ENCODE measurements around the gene ANKS1B.
A peak's percentile ranks its signal among the peaks of the same experiment; 100 is the strongest.

Gene ANKS1B

GRCh38 chr12:99768758-99769157, 216.0 kb downstream of the ANKS1B start:
- TF ChIP-seq, protein P1, sequence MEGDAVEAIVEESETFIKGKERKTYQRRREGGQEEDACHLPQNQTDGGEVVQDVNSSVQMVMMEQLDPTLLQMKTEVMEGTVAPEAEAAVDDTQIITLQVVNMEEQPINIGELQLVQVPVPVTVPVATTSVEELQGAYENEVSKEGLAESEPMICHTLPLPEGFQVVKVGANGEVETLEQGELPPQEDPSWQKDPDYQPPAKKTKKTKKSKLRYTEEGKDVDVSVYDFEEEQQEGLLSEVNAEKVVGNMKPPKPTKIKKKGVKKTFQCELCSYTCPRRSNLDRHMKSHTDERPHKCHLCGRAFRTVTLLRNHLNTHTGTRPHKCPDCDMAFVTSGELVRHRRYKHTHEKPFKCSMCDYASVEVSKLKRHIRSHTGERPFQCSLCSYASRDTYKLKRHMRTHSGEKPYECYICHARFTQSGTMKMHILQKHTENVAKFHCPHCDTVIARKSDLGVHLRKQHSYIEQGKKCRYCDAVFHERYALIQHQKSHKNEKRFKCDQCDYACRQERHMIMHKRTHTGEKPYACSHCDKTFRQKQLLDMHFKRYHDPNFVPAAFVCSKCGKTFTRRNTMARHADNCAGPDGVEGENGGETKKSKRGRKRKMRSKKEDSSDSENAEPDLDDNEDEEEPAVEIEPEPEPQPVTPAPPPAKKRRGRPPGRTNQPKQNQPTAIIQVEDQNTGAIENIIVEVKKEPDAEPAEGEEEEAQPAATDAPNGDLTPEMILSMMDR (IDR thresholded peaks at IDR 0.05) = no peak

- TF ChIP-seq, protein P1 (IDR thresholded peaks at IDR 0.05) = peak; percentile 70
These were observed 216.9 kb downstream of the ANKS1B start for GRCh38 chr12:99767809-99768208.

DNA sequence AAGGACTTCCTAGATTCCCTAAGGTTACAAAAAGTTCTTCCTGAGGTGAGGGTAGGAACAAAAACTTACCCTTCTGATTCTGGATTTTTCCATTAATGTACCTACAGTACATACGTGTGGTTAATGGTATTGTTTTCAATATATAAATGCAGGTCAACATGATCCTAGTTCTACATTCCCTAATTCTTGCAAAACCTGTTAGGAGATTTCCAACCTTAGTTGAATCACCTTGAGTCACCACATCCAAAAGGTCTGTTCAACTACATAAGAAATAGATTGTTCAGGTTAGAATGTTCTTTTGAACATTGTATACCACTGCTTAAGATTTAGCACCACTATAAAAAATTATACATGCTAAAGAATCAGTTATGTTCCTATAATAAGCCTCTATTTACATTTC, 218.3 kb downstream of the ANKS1B start:
- TF ChIP-seq, protein P1 (IDR thresholded peaks at IDR 0.05) = no peak

DNA sequence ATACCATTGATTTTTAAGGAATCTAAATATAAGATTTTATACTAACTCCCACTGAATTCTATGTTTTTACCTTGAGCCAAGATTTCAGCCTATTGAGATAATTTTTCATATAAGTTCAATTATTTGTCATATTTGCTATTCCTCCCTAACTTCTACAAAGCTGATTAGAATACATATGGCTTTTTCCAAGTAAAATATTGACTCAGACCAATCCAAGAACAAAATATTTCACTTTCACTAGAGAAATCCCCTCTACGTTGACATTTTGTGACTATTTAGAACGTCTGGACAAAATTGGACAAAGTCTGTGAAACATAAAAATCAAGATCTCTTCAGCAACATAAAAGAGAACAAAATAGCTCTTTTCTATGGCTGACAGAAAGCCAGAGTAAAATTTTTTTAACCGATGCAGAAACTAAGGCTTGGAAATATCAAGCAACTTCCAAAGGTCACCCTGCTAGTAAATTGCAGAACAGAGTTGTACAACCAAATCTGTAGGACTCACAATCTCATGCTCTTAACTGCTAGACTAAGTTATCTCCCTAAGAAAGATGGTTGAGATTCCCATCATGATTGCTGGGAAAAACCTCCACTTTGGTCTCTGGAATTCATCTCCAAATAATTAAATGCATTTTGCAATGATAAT, 219.1 kb downstream of the ANKS1B start:
- TF ChIP-seq, protein P1 (IDR thresholded peaks at IDR 0.05) = no peak

DNA sequence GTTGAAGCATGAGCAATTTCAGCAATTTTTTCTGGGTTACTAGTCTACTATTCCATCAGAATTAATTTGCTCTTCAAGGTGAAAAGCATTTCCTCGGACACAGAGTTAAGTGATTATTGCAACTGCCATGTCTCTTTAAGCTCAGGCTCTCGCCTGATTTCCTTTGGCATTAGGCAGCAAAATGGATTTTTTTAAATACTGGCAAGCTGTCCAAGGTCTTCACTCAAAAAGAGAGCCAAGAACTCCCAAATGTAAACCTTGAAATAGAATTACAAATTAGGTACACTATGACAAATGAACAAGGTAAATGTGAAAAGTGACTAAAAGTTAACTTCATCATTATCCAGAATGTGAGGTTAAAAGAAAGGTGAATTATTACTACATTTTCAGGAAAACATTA, 225.3 kb downstream of the ANKS1B start:
- TF ChIP-seq, protein P1 (IDR thresholded peaks at IDR 0.05) = no peak

GRCh38 chr12:99758997-99759396, 225.7 kb downstream of the ANKS1B start:
- TF ChIP-seq, protein P1 (IDR thresholded peaks at IDR 0.05) = no peak

- TF ChIP-seq, protein P1 (IDR thresholded peaks at IDR 0.05) = no peak
These were observed 232.0 kb downstream of the ANKS1B start for GRCh38 chr12:99752740-99753139.

- TF ChIP-seq, protein P1 (IDR thresholded peaks at IDR 0.05) = peak; percentile 35; the same call in 1 of the 2 replicates
These were observed 238.2 kb downstream of the ANKS1B start for GRCh38 chr12:99746538-99746937.
